BLaER1 (cell line): Measurements from ENCODE around the gene MECP2.
A peak's percentile ranks its signal among the peaks of the same experiment; 100 is the strongest.

Experiments
- H3K27ac ChIP-seq: shearing (Covaris generic); formaldehyde crosslinking; 2 replicates; pipeline ENCODE4 v1.8.1; 2022
- H3K27me3 ChIP-seq: shearing (Covaris generic); formaldehyde crosslinking; 2 replicates; pipeline ENCODE4 v1.8.1; 2022
- H3K36me3 ChIP-seq: shearing (Covaris generic); formaldehyde crosslinking; 2 replicates; pipeline ENCODE4 v1.8.1; 2022
- H3K4me1 ChIP-seq: shearing (Covaris generic); formaldehyde crosslinking; 2 replicates; pipeline ENCODE4 v1.8.1; 2022
- H3K4me2 ChIP-seq: shearing (Covaris generic); formaldehyde crosslinking; 2 replicates; pipeline ENCODE4 v1.8.1; 2022
- H3K4me3 ChIP-seq: shearing (Covaris generic); formaldehyde crosslinking; 2 replicates; pipeline ENCODE4 v1.8.1; 2022
- H3K9ac ChIP-seq: shearing (Covaris generic); formaldehyde crosslinking; 2 replicates; pipeline ENCODE4 v1.8.1; 2022
- H3K9me3 ChIP-seq: shearing (Covaris generic); formaldehyde crosslinking; 2 replicates; pipeline ENCODE4 v1.8.1; 2022
- H4K20me1 ChIP-seq: shearing (Covaris generic); formaldehyde crosslinking; 2 replicates; pipeline ENCODE4 v1.8.1; 2022
- Cebpa-rat ChIP-seq: shearing (Covaris generic); IDR thresholded peaks from 2 replicates; pipeline ENCODE4 v1.8.1; 2022

The MECP2 gene

DNA sequence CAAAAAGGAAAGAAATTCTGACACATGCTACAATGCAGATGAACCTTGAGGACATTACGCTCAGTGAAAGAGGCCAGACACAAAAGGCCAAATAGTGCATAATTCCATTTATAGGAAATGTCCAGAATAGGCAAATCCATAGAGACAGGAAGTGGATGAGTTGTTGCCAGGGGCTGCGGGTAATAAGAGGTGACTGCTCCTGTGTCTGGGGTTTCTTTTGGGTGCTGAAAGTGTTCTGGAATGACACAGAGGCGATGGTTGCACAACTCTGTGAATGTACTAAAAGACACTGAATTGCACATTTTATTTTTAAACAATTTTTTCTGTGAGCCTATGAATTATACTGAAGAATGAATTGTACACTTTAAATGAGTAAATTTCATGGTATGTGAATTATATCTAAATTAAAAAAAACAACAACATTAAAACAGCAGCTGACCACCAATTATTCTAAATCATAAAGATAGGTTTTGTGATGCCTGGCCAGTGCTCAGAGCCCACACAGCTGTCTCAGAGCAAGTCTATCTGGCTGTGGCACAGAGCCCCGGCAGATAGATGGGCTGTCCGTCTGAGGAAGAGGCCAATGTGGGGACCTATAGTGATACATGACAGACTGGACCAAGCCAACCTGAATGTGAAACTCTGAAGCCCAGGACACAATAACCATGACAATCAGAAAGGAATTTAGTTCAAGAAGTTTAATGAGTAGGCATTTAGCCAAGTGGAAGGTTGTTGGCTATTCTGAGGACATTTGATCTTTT lies 54.3 kb downstream of the MECP2 start:
- Histone ChIP-seq H3K9ac (no peak overlapping the region), H3K36me3 (peaks cover 52% of the 10 kb centered on the region), H3K27ac (no peak overlapping the region), H3K9me3 (no peaks in the 10 kb centered on the region), H3K4me1 (peaks cover 20% of the 10 kb centered on the region), H3K4me3 (no peak overlapping the region), H3K27me3 (peaks cover 100% of the 10 kb centered on the region), H3K4me2 (peak overlapping the region; percentile 9; the same call in 1 of the 2 replicates), H4K20me1 (peaks cover 100% of the 10 kb centered on the region)
- TF ChIP-seq Cebpa-rat, result no peak

DNA sequence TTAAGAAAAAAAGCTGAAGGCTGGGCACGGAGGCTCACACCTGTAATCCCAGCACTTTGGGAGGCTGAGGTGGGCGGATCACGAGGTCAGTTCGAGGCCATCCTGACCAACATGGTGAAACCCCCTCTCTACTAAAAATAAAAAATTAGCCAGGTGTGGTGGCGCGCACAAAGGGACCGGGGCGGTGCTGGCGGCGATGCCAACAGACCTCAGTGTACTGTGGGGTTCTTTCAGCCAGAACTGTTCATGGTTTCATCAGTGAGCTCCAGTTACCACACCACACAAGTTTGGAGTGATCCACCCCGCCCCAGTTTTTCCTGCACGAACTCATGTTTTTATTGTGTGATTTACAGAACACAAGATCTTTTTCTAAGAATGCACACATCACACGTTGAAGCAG lies 56.7 kb downstream of the MECP2 start:
- no peak overlapping the region for H3K4me3 ChIP-seq
- H3K27ac ChIP-seq, result no peak overlapping the region
- peaks cover 41% of the 10 kb centered on the region for H3K36me3 ChIP-seq
- H3K27me3 ChIP-seq, result peaks cover 97% of the 10 kb centered on the region
- peaks cover 97% of the 10 kb centered on the region for H4K20me1 ChIP-seq
- peaks cover 20% of the 10 kb centered on the region for H3K4me1 ChIP-seq
- no peaks in the 10 kb centered on the region for H3K9me3 ChIP-seq
- no peak overlapping the region for H3K4me2 ChIP-seq
- H3K9ac ChIP-seq, result no peak overlapping the region
- TF ChIP-seq Cebpa-rat, result no peak

DNA sequence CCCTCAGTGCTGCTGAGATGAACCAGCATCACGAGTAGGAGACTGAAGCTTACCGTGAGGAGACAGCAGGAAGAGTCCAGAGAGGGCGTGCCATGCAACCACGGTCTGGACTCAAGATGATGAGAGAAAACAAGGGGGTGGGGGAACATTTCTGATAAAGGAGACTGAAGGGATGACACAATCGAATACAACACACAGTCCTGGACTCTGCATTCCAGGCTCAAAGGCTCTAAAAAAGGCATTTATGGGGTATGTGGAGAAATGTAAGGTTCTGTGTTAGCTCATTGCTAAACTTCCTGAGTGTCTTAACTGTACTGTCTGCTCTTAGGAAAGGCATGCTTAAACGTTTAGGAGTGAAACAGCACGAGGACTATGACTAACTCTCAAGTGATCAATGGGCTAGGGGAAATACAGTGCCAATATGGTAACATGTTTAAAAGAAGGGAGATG lies 57.2 kb downstream of the MECP2 start:
- TF ChIP-seq Cebpa-rat, result no peak
- no peak overlapping the region for H3K9ac ChIP-seq
- peaks cover 97% of the 10 kb centered on the region for H4K20me1 ChIP-seq
- H3K4me3 ChIP-seq, result no peak overlapping the region
- H3K9me3 ChIP-seq, result no peaks in the 10 kb centered on the region
- H3K27me3 ChIP-seq, result peaks cover 97% of the 10 kb centered on the region
- H3K4me1 ChIP-seq, result peaks cover 20% of the 10 kb centered on the region
- H3K4me2 ChIP-seq, result no peak overlapping the region
- no peak overlapping the region for H3K27ac ChIP-seq
- H3K36me3 ChIP-seq, result peaks cover 38% of the 10 kb centered on the region

DNA sequence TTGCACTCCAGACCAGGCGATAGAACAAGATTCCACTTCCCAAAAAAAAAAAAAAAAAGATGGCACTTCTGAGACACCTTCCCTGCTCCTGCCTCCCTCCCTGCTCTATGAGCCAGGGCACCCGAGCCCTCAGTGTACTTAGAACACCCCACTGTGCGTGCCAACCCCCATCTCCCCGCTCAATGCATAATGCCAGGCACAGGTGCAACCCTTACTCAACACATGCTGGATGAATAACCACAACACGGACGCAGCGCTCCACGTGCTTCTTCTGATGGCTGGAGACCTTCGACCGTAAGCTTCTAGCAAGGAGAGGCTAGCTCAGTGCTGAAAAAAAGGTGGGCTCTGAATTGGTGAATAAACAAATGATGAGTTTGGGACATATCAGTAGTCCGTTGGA lies 57.9 kb downstream of the MECP2 start:
- H3K9ac ChIP-seq, result no peak overlapping the region
- peaks cover 27% of the 10 kb centered on the region for H3K4me1 ChIP-seq
- no peak for TF ChIP-seq Cebpa-rat
- peaks cover 97% of the 10 kb centered on the region for H3K27me3 ChIP-seq
- peaks cover 35% of the 10 kb centered on the region for H3K36me3 ChIP-seq
- no peak overlapping the region for H3K27ac ChIP-seq
- H3K9me3 ChIP-seq, result no peaks in the 10 kb centered on the region
- no peak overlapping the region for H3K4me3 ChIP-seq
- H4K20me1 ChIP-seq, result peaks cover 97% of the 10 kb centered on the region
- no peak overlapping the region for H3K4me2 ChIP-seq

DNA sequence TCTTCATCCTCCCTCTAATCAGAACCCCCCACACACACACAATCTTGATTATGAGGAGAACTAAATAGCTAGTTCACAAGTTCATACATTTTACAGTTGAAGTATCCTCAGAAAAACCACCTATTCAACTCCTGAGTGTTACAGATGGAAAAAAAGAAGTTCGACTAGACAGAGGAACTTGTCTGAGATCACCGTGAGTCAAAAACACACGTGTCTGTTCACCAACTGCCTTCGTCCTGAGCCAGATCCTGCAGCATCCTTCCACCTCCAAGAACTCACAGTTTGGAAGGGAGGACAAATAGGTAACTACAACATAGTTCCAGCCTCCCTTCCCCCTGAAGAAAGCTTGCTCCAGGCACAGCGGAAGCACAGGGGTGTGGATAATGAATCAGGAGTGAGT lies 58.9 kb downstream of the MECP2 start:
- TF ChIP-seq Cebpa-rat, result no peak
- Histone ChIP-seq H3K9ac (no peak overlapping the region), H3K4me1 (peaks cover 36% of the 10 kb centered on the region), H3K27me3 (peaks cover 97% of the 10 kb centered on the region), H3K9me3 (no peaks in the 10 kb centered on the region; the same call in 1 of the 2 replicates), H4K20me1 (peaks cover 97% of the 10 kb centered on the region), H3K27ac (no peak overlapping the region), H3K36me3 (peaks cover 27% of the 10 kb centered on the region; the same call in 1 of the 2 replicates), H3K4me3 (no peak overlapping the region), H3K4me2 (no peak overlapping the region)

DNA sequence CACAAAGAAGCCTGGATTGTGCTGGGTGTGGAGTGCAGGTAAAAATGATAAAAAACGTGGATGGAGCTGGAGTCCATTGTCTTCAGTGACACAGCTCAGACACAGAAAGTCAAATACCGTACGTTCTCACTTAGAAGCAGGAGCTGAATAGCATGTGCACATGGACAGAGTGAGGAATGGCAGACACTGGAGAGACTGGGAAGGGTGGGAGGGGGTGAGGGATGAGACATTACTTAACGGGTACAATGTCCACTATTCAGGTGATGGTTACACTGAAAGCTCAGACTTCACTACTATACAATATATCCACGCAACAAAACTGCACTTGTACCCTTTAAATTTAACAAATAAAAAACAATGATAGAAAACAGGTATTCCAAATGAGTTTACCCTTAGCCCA lies 59.8 kb downstream of the MECP2 start:
- Histone ChIP-seq H3K4me1 (peaks cover 41% of the 10 kb centered on the region), H3K27ac (no peak overlapping the region), H3K4me2 (no peak overlapping the region), H3K36me3 (peaks cover 32% of the 10 kb centered on the region; the same call in 1 of the 2 replicates), H3K9ac (no peak overlapping the region), H3K27me3 (peaks cover 97% of the 10 kb centered on the region), H3K4me3 (no peak overlapping the region), H3K9me3 (no peaks in the 10 kb centered on the region; the same call in 1 of the 2 replicates), H4K20me1 (peaks cover 97% of the 10 kb centered on the region)
- TF ChIP-seq Cebpa-rat, result no peak

DNA sequence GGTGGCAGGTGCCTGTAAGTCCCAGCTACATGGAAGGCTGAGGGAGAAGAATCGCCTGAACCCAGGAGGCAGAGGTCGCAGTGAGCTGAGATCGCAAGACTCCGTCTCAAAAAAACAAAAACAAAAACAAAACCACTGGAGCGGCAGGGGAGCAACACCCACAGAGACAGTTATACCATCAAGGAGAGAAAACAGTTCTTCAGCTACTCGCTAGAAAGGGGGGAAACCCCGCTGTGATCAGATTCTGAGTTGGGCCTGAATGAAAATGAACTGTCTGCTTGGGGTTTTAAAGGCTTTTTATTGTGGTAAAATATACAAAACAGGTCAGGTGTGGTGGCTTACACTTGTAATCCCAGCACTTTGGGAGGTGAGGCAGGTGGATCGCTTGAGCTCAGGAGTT lies 61.0 kb downstream of the MECP2 start:
- Histone ChIP-seq H4K20me1 (peaks cover 97% of the 10 kb centered on the region), H3K36me3 (peaks cover 44% of the 10 kb centered on the region), H3K4me3 (no peak overlapping the region), H3K9ac (no peak overlapping the region), H3K27me3 (peaks cover 97% of the 10 kb centered on the region), H3K4me1 (peaks cover 29% of the 10 kb centered on the region), H3K9me3 (no peaks in the 10 kb centered on the region; the same call in 1 of the 2 replicates), H3K27ac (no peak overlapping the region), H3K4me2 (no peak overlapping the region)
- no peak for TF ChIP-seq Cebpa-rat

DNA sequence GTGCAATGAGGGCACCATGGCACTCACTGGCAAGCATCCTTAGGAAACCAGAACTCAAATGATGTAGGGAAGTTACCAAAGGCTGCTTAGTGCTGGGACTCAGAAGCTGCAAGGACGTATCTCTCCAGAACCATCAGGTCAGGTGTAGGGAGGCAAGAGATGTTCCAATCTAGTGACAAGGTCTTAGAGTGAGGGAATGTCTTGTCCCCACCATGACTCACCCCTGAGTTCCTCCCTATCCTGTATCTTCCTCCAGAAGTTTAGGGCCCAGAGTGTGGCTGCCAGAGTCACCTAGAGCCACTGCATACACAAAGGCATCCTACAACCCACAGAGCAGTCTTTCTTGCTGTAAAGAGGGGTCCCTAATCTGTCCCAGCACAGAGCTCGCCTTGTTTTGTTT lies 63.7 kb downstream of the MECP2 start:
- H3K9ac ChIP-seq, result no peak overlapping the region
- peaks cover 96% of the 10 kb centered on the region for H4K20me1 ChIP-seq
- no peak overlapping the region for H3K4me3 ChIP-seq
- TF ChIP-seq Cebpa-rat, result no peak
- H3K27me3 ChIP-seq, result peaks cover 96% of the 10 kb centered on the region
- H3K36me3 ChIP-seq, result peaks cover 54% of the 10 kb centered on the region
- no peak overlapping the region for H3K27ac ChIP-seq
- H3K9me3 ChIP-seq, result no peaks in the 10 kb centered on the region; the same call in 1 of the 2 replicates
- peak overlapping the region; percentile 15; the same call in 1 of the 2 replicates for H3K4me2 ChIP-seq
- peaks cover 25% of the 10 kb centered on the region for H3K4me1 ChIP-seq

DNA sequence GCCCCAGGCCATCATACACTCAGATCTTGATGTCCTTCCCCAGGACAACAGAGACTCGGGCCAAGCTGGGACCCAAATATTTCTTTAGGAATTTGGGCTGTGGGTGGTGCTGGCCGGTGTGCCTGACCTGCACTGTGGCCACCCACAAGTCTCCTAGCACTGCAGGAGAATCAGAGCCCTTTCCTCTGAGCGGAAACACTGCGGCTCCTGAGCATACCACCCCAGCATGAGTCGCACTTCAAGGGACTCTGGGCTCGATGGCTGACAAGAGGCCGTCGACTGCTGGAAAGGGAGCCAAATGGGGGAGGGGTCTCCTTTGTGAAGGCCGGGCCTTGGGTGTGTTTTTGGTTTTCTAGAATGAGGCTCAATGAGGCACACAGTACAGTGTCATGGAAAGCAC lies 64.9 kb downstream of the MECP2 start:
- no peak overlapping the region for H3K4me2 ChIP-seq
- peaks cover 64% of the 10 kb centered on the region for H3K36me3 ChIP-seq
- TF ChIP-seq Cebpa-rat, result no peak
- H3K27ac ChIP-seq, result no peak overlapping the region
- H3K27me3 ChIP-seq, result peaks cover 97% of the 10 kb centered on the region
- H3K9ac ChIP-seq, result no peak overlapping the region
- H4K20me1 ChIP-seq, result peaks cover 96% of the 10 kb centered on the region
- peaks cover 25% of the 10 kb centered on the region for H3K4me1 ChIP-seq
- H3K9me3 ChIP-seq, result no peaks in the 10 kb centered on the region; the same call in 1 of the 2 replicates
- no peak overlapping the region for H3K4me3 ChIP-seq

DNA sequence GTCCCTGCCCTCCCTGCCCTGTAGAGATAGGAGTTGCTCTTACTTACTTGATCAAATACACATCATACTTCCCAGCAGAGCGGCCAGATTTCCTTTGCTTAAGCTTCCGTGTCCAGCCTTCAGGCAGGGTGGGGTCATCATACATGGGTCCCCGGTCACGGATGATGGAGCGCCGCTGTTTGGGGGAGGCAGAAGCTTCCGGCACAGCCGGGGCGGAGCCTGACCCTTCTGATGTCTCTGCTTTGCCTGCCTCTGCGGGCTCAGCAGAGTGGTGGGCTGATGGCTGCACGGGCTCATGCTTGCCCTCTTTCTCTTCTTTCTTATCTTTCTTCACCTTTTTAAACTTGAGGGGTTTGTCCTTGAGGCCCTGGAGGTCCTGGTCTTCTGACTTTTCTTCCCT lies 65.4 kb downstream of the MECP2 start:
- no peak overlapping the region for H3K4me2 ChIP-seq
- H4K20me1 ChIP-seq, result peaks cover 96% of the 10 kb centered on the region
- no peak overlapping the region for H3K27ac ChIP-seq
- H3K4me3 ChIP-seq, result no peak overlapping the region
- peaks cover 97% of the 10 kb centered on the region for H3K27me3 ChIP-seq
- H3K36me3 ChIP-seq, result peaks cover 69% of the 10 kb centered on the region
- H3K9ac ChIP-seq, result no peak overlapping the region
- H3K9me3 ChIP-seq, result no peaks in the 10 kb centered on the region; the same call in 1 of the 2 replicates
- peaks cover 25% of the 10 kb centered on the region for H3K4me1 ChIP-seq
- no peak for TF ChIP-seq Cebpa-rat
